ENCODE results near the gene RANBP3L. TPM values are rescaled to one million over a fixed set of nuclear protein-coding genes. Genes with fewer than 3 reads are reported as not detected.
"Not testable (repeated sequence)": the region's sequence is repeated elsewhere in the genome, so short reads cannot be mapped to it uniquely, and the experiment has no call there.

The RANBP3L gene
- not detected for polyA plus RNA-seq (2012; ENCODE audit: low read depth, missing spikeins)

GRCh38 chr5:36301858-36302603, at the start of gene RANBP3L:
Gene RANBP3L, minus strand, starts transcription at chr5:36301902. Its CDS starts 486 bp downstream, at chr5:36301416.
- DNase-seq (ENCODE audit: insufficient read length, low spot score) (no peak), FAIRE-seq (no peak)
- TF ChIP-seq POU2F2 (IDR thresholded peaks at IDR 0.05; ENCODE audit: low read depth, low read length) = no peak
- no peak for TF ChIP-seq SPI1 (IDR thresholded peaks at IDR 0.05; ENCODE audit: low read depth, low read length)
- no peak for TF ChIP-seq POLR2A (IDR thresholded peaks at IDR 0.05; ENCODE audit: low read depth, low read length)
- TF ChIP-seq TAF1 (IDR thresholded peaks at IDR 0.05; ENCODE audit: low read depth, low read length) = no peak
- TF ChIP-seq POLR2AphosphoS5 (IDR thresholded peaks at IDR 0.05; ENCODE audit: low read depth, low read length) = no peak
- TF ChIP-seq PAX5 (IDR thresholded peaks at IDR 0.05; ENCODE audit: insufficient read depth, low read length, severe bottlenecking) = no peak

GRCh38 chr5:36346896-36347690, 45.4 kb upstream of the RANBP3L start:
- TF ChIP-seq TAF1 (IDR thresholded peaks at IDR 0.05; ENCODE audit: low read depth, low read length) (no peak), POLR2AphosphoS5 (IDR thresholded peaks at IDR 0.05; ENCODE audit: low read depth, low read length) (no peak), PAX5 (IDR thresholded peaks at IDR 0.05; ENCODE audit: insufficient read depth, low read length, severe bottlenecking) (no peak), POU2F2 (IDR thresholded peaks at IDR 0.05; ENCODE audit: low read depth, low read length) (no peak), SPI1 (IDR thresholded peaks at IDR 0.05; ENCODE audit: low read depth, low read length) (no peak), POLR2A (IDR thresholded peaks at IDR 0.05; ENCODE audit: low read depth, low read length) (no peak)
- DNase-seq (ENCODE audit: insufficient read length, low spot score) (no peak), FAIRE-seq (no peak)

- no peak for DNase-seq (ENCODE audit: insufficient read length, low spot score)
- no peak for FAIRE-seq
Measured at GRCh38 chr5:36344899-36345298, 43.2 kb upstream of the RANBP3L start.

GRCh38 chr5:36341720-36342119, 40.0 kb upstream of the RANBP3L start:
- not testable (repeated sequence) for FAIRE-seq; DNase-seq (ENCODE audit: insufficient read length, low spot score)

More at GRCh38 chr5:36344899-36345298, 43.2 kb upstream of the RANBP3L start:
- TF ChIP-seq POLR2A (IDR thresholded peaks at IDR 0.05; ENCODE audit: low read depth, low read length) (no peak), POU2F2 (IDR thresholded peaks at IDR 0.05; ENCODE audit: low read depth, low read length) (no peak), POLR2AphosphoS5 (IDR thresholded peaks at IDR 0.05; ENCODE audit: low read depth, low read length) (no peak), PAX5 (IDR thresholded peaks at IDR 0.05; ENCODE audit: insufficient read depth, low read length, severe bottlenecking) (no peak), TAF1 (IDR thresholded peaks at IDR 0.05; ENCODE audit: low read depth, low read length) (no peak), SPI1 (IDR thresholded peaks at IDR 0.05; ENCODE audit: low read depth, low read length) (no peak)

GRCh38 chr5:36337597-36337996, 35.9 kb upstream of the RANBP3L start:
- FAIRE-seq (no peak), DNase-seq (ENCODE audit: insufficient read length, low spot score) (no peak)
- no peak for TF ChIP-seq POU2F2 (IDR thresholded peaks at IDR 0.05; ENCODE audit: low read depth, low read length)
- TF ChIP-seq PAX5 (IDR thresholded peaks at IDR 0.05; ENCODE audit: insufficient read depth, low read length, severe bottlenecking) = no peak
- TF ChIP-seq SPI1 (IDR thresholded peaks at IDR 0.05; ENCODE audit: low read depth, low read length) = no peak
- TF ChIP-seq TAF1 (IDR thresholded peaks at IDR 0.05; ENCODE audit: low read depth, low read length) = no peak
- no peak for TF ChIP-seq POLR2AphosphoS5 (IDR thresholded peaks at IDR 0.05; ENCODE audit: low read depth, low read length)
- TF ChIP-seq POLR2A (IDR thresholded peaks at IDR 0.05; ENCODE audit: low read depth, low read length) = no peak

- TF ChIP-seq POU2F2 (IDR thresholded peaks at IDR 0.05; ENCODE audit: low read depth, low read length) (no peak), TAF1 (IDR thresholded peaks at IDR 0.05; ENCODE audit: low read depth, low read length) (no peak)
- DNase-seq (ENCODE audit: insufficient read length, low spot score) = no peak
- FAIRE-seq = no peak
Measured at GRCh38 chr5:36334315-36334714, 32.6 kb upstream of the RANBP3L start.

GRCh38 chr5:36332720-36333119, 31.0 kb upstream of the RANBP3L start:
- FAIRE-seq; DNase-seq (ENCODE audit: insufficient read length, low spot score): not testable (repeated sequence)

GRCh38 chr5:36325196-36325595, 23.5 kb upstream of the RANBP3L start:
- no peak for FAIRE-seq
- TF ChIP-seq TAF1 (IDR thresholded peaks at IDR 0.05; ENCODE audit: low read depth, low read length) (no peak), SPI1 (IDR thresholded peaks at IDR 0.05; ENCODE audit: low read depth, low read length) (no peak), PAX5 (IDR thresholded peaks at IDR 0.05; ENCODE audit: insufficient read depth, low read length, severe bottlenecking) (no peak), POLR2AphosphoS5 (IDR thresholded peaks at IDR 0.05; ENCODE audit: low read depth, low read length) (no peak), POU2F2 (IDR thresholded peaks at IDR 0.05; ENCODE audit: low read depth, low read length) (no peak), POLR2A (IDR thresholded peaks at IDR 0.05; ENCODE audit: low read depth, low read length) (no peak)
- no peak for DNase-seq (ENCODE audit: insufficient read length, low spot score)

GRCh38 chr5:36323926-36324781, 22.5 kb upstream of the RANBP3L start:
- no peak for FAIRE-seq

More at GRCh38 chr5:36323926-36324781, 22.5 kb upstream of the RANBP3L start:
- TF ChIP-seq POLR2A (IDR thresholded peaks at IDR 0.05; ENCODE audit: low read depth, low read length) (no peak), POLR2AphosphoS5 (IDR thresholded peaks at IDR 0.05; ENCODE audit: low read depth, low read length) (no peak), PAX5 (IDR thresholded peaks at IDR 0.05; ENCODE audit: insufficient read depth, low read length, severe bottlenecking) (no peak), SPI1 (IDR thresholded peaks at IDR 0.05; ENCODE audit: low read depth, low read length) (no peak), TAF1 (IDR thresholded peaks at IDR 0.05; ENCODE audit: low read depth, low read length) (no peak), POU2F2 (IDR thresholded peaks at IDR 0.05; ENCODE audit: low read depth, low read length) (no peak)
- DNase-seq (ENCODE audit: insufficient read length, low spot score) = no peak

Data from GM12891 (cell line).